HEK293T (cell line): Measurements from ENCODE around the gene PTGR3.

Experiments
- CTCF ChIA-PET: fragments of 350-600 bp; formaldehyde crosslinking; extraction: SDS; loops from one replicate; lab custom pipeline; 2021; ENCODE audit warnings: antibody characterized with exemption, inconsistent platforms; lab: Yijun Ruan, JAX
- POLR2A ChIA-PET: fragments of 350-600 bp; formaldehyde crosslinking; extraction: SDS; loops from one replicate; lab custom pipeline; 2020; ENCODE audit warnings: antibody characterized with exemption, inconsistent platforms; lab: Yijun Ruan, JAX
- DNase-seq: peaks from one replicate; pipeline ENCODE4 v3.0.0; 2012; ENCODE audit warnings: mixed read lengths; ENCODE audit errors: extremely low spot score
- ARNT ChIP-seq: fragments of 450-650 bp; IDR thresholded peaks from 2 replicates; pipeline ENCODE4 v1.6.1; 2017; ENCODE audit warnings: mild to moderate bottlenecking
- BHLHE40 ChIP-seq: fragments of 450-650 bp; IDR thresholded peaks from 2 replicates; pipeline ENCODE4 v1.6.1; 2016; ENCODE audit warnings: mild to moderate bottlenecking, moderate library complexity, borderline replicate concordance
- CTBP1 ChIP-seq: fragments of 450-650 bp; IDR thresholded peaks from 2 replicates; pipeline ENCODE4 v1.6.1; 2016; ENCODE audit warnings: borderline replicate concordance
- ELF4 ChIP-seq: fragments of 450-650 bp; IDR thresholded peaks from 2 replicates; pipeline ENCODE4 v1.6.1; 2017; ENCODE audit warnings: antibody characterized with exemption
- FOXA1 ChIP-seq: fragments of 450-650 bp; IDR thresholded peaks from 2 replicates; pipeline ENCODE4 v1.6.1; 2016; ENCODE audit warnings: mild to moderate bottlenecking
- FOXK2 ChIP-seq: fragments of 450-650 bp; IDR thresholded peaks from 2 replicates; pipeline ENCODE4 v1.6.1; 2016; ENCODE audit warnings: mild to moderate bottlenecking
- FOXM1 ChIP-seq: fragments of 450-650 bp; IDR thresholded peaks from 2 replicates; pipeline ENCODE4 v1.6.1; 2017; ENCODE audit warnings: mild to moderate bottlenecking, borderline replicate concordance
- HDGF ChIP-seq: fragments of 450-650 bp; IDR thresholded peaks from 2 replicates; pipeline ENCODE4 v1.6.1; 2017; ENCODE audit warnings: antibody characterized with exemption, borderline replicate concordance
- L3MBTL2 ChIP-seq: fragments of 450-650 bp; conservative IDR thresholded peaks from 2 replicates; pipeline ENCODE4 v1.6.1; 2016; ENCODE audit warnings: mild to moderate bottlenecking
- LEF1 ChIP-seq: fragments of 450-650 bp; IDR thresholded peaks from 2 replicates; pipeline ENCODE4 v1.6.1; 2017; ENCODE audit warnings: mild to moderate bottlenecking, borderline replicate concordance
- NFRKB ChIP-seq: fragments of 450-650 bp; IDR thresholded peaks from 2 replicates; pipeline ENCODE4 v1.6.1; 2016; ENCODE audit warnings: mild to moderate bottlenecking, moderate library complexity
- PKNOX1 ChIP-seq: fragments of 450-650 bp; IDR thresholded peaks from 2 replicates; pipeline ENCODE4 v1.6.1; 2016
- SP1 ChIP-seq: fragments of 450-650 bp; IDR thresholded peaks from 2 replicates; pipeline ENCODE4 v1.6.1; 2017
- SUZ12 ChIP-seq: fragments of 450-650 bp; IDR thresholded peaks from 2 replicates; pipeline ENCODE4 v1.6.1; 2016; ENCODE audit warnings: mild to moderate bottlenecking
- TARDBP ChIP-seq: fragments of 450-650 bp; IDR thresholded peaks from 2 replicates; pipeline ENCODE4 v1.6.1; 2016
- ZNF384 ChIP-seq: fragments of 450-650 bp; IDR thresholded peaks from 2 replicates; pipeline ENCODE4 v1.6.1; 2016

The PTGR3 gene, protein sequence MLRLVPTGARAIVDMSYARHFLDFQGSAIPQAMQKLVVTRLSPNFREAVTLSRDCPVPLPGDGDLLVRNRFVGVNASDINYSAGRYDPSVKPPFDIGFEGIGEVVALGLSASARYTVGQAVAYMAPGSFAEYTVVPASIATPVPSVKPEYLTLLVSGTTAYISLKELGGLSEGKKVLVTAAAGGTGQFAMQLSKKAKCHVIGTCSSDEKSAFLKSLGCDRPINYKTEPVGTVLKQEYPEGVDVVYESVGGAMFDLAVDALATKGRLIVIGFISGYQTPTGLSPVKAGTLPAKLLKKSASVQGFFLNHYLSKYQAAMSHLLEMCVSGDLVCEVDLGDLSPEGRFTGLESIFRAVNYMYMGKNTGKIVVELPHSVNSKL

GRCh38 chr18:75209129-75209950 is at the start of gene PTGR3:
PTGR3 (minus strand) TSS chr18:75209139; CDS start chr18:75209058, 81 bp downstream.
- no peak for TF ChIP-seq BHLHE40
- peak; percentile 84; the same call in 1 of the 2 replicates for TF ChIP-seq FOXM1
- ChIA-PET POLR2A (interaction anchor here (1.0 to 1.1 kb wide), 2 partner anchors 13 to 200 kb away, joined by 3 read pairs; no protein-coding TSS in a partner anchor), CTCF (no interaction called here)
- DNase-seq = peak; percentile 57

GRCh38 chr18:75257605-75258004 is 48.7 kb upstream of the PTGR3 start:
- TF ChIP-seq LEF1 (no peak), NFRKB (no peak), ELF4 (no peak), PKNOX1 (no peak), TARDBP (no peak), ARNT (no peak), FOXK2 (no peak)
- ChIA-PET CTCF (no interaction called here), POLR2A (no interaction called here)
- DNase-seq = no peak

- no peak for TF ChIP-seq ZNF384
- TF ChIP-seq HDGF = no peak
- TF ChIP-seq TARDBP = no peak
- TF ChIP-seq LEF1 = no peak
- no peak for TF ChIP-seq FOXM1
- TF ChIP-seq ARNT = no peak
- no peak for TF ChIP-seq CTBP1
- TF ChIP-seq NFRKB = no peak
- no peak for TF ChIP-seq SUZ12
- TF ChIP-seq L3MBTL2 = no peak
- no peak for TF ChIP-seq FOXK2
- no peak for TF ChIP-seq ELF4
- TF ChIP-seq FOXA1 = no peak
- TF ChIP-seq BHLHE40 = no peak
- TF ChIP-seq PKNOX1 = no peak
- no peak for TF ChIP-seq SP1
- CTCF ChIA-PET = no interaction called here
- POLR2A ChIA-PET = no interaction called here
- no peak for DNase-seq
Measured at GRCh38 chr18:75256376-75256775, 47.4 kb upstream of the PTGR3 start.

DNA sequence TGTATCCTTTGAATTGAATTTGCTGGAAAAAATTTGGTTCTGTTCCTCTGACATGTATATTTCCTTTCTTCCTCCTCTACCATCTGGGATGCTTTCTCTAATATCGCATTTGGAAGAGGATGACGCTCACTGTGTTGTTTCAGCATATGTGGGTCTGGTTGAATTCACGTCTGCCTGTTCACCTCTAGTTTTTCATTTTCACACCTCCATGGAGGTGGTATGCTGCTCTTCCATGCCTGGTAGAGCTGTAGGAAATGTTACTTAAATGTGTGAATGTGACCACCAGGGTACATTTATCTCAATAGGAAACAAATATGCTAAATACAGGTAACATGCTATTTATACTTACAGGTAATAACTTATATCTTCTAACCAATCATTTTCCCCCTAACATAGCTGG is 46.2 kb upstream of the PTGR3 start:
- POLR2A ChIA-PET = no interaction called here
- TF ChIP-seq SUZ12 (no peak), ZNF384 (no peak), NFRKB (no peak)
- CTCF ChIA-PET = no interaction called here
- no peak for DNase-seq

DNA sequence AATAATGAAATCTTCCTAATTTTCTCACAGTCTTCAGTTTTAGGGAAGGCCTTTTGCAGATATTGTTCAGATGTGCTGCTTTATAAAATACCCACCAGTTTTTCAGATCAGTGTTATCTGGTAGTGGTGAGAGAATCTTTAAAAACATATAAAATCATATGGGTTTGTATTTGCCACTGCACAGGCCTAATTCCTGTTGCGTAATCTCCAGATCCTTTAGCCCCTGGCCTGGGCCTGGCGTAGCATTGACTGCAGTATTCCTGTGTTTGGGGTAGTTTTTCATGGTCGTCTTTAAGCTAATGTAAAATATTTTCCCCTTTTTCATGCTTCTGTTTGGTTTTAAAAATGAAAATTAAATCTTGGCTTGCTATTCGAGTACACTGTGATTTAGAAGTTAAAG is 44.8 kb upstream of the PTGR3 start:
- ChIA-PET CTCF (no interaction called here), POLR2A (no interaction called here)
- TF ChIP-seq FOXK2 = no peak
- no peak for TF ChIP-seq ARNT
- TF ChIP-seq BHLHE40 = no peak
- TF ChIP-seq LEF1 = no peak
- no peak for DNase-seq

- TF ChIP-seq ELF4 (no peak), PKNOX1 (no peak), FOXK2 (no peak), LEF1 (no peak), ZNF384 (no peak), NFRKB (no peak), CTBP1 (no peak), BHLHE40 (no peak), SUZ12 (no peak)
- DNase-seq = no peak
- ChIA-PET POLR2A (no interaction called here), CTCF (no interaction called here)
Measured at GRCh38 chr18:75253043-75253442, 44.1 kb upstream of the PTGR3 start.

- no peak for DNase-seq
- CTCF ChIA-PET = interaction anchor here (0.6 kb wide), 1 partner anchor 7 kb away, joined by 3 read pairs; no protein-coding TSS in a partner anchor
- POLR2A ChIA-PET = no interaction called here
- TF ChIP-seq ARNT = no peak
Measured at GRCh38 chr18:75252136-75252535, 43.2 kb upstream of the PTGR3 start.
